SK-N-SH (cell line): ENCODE data around the gene GATAD2B. TPM values are rescaled to one million over a fixed set of nuclear protein-coding genes. Genes with fewer than 3 reads are reported as not detected.

Experiments
- CTCF ChIA-PET: fragments of 300-600, 350-600 bp; formaldehyde crosslinking; extraction: SDS; loops from one replicate; lab custom pipeline; 2021; lab: Yijun Ruan, JAX
- POLR2A ChIA-PET: fragments of 350-600 bp; sonication (Branson Sonifier 250); formaldehyde crosslinking; extraction: SDS; loops from one replicate; lab custom pipeline; 2020; ENCODE audit warnings: antibody characterized with exemption, inconsistent platforms; lab: Yijun Ruan, JAX
- DNase-seq: peaks from one replicate; pipeline ENCODE4 v3.0.0; 2012
- H2AFZ ChIP-seq: fragments of 200-600 bp; sonication (generic); 2 replicates; pipeline ENCODE4 v1.8.1; 2016; ENCODE audit warnings: antibody characterized with exemption, mild to moderate bottlenecking, low read depth
- H3F3A ChIP-seq: fragments of 200-600 bp; sonication (generic); replicated peaks from 2 replicates; pipeline ENCODE3; 2016; ENCODE audit warnings: antibody characterized with exemption, mild to moderate bottlenecking; ENCODE audit not compliant: insufficient read depth
- H3K27ac ChIP-seq, 2 experiments: fragments of 200-500 bp in 1 of 2; fragments of 200-600 bp in 1 of 2; sonication (Bioruptor generic) in 1 of 2; sonication (generic), shearing (Covaris generic) in 1 of 2; 2 replicates each; pipeline versions ENCODE4 v1.5.1 to v1.6.1; 2014 to 2016; ENCODE audit warnings: low read depth in 2 of 2, inconsistent platforms in 1 of 2, low read length in 1 of 2, mild to moderate bottlenecking in 1 of 2, mixed read lengths in 1 of 2
- H3K27me3 ChIP-seq: fragments of 200-600 bp; sonication (generic), shearing (Covaris generic); 2 replicates; pipeline ENCODE4 v1.6.1; 2016; ENCODE audit warnings: mixed run types; ENCODE audit not compliant: insufficient read depth
- H3K36me3 ChIP-seq, 2 experiments: fragments of 200-500 bp in 1 of 2; fragments of 200-600 bp in 1 of 2; sonication (Bioruptor generic) in 1 of 2; sonication (generic) in 1 of 2; replicated peaks in 1 of 2; 2 replicates each; pipeline versions ENCODE3 to v1.5.1; 2014 to 2016; ENCODE audit warnings: low read length in 1 of 2, mild to moderate bottlenecking in 1 of 2; ENCODE audit not compliant: insufficient read depth in 2 of 2, control insufficient read depth in 1 of 2
- H3K4me1 ChIP-seq, 2 experiments: fragments of 200-500 bp in 1 of 2; fragments of 200-600 bp in 1 of 2; sonication (Bioruptor generic) in 1 of 2; sonication (generic), shearing (Covaris generic) in 1 of 2; 2 replicates each; pipeline versions ENCODE4 v1.5.1 to v1.6.1; 2014 to 2016; ENCODE audit warnings: low read depth in 1 of 2, low read length in 1 of 2, mixed run types in 1 of 2; ENCODE audit not compliant: insufficient read depth in 2 of 2, control insufficient read depth in 1 of 2
- H3K4me2 ChIP-seq: fragments of 200-600 bp; sonication (generic), shearing (Covaris generic); 2 replicates; pipeline ENCODE4 v1.6.1; 2017; ENCODE audit warnings: mixed run types
- H3K4me3 ChIP-seq, 2 experiments: fragments of 200-500 bp in 1 of 2; fragments of 200-600 bp in 1 of 2; sonication (Bioruptor generic) in 1 of 2; sonication (generic), shearing (Covaris generic) in 1 of 2; 2 replicates each; pipeline versions ENCODE4 v1.5.1 to v1.8.1; 2014 to 2016; ENCODE audit warnings: low read depth in 2 of 2, inconsistent platforms in 1 of 2, low read length in 1 of 2, mild to moderate bottlenecking in 1 of 2, mixed read lengths in 1 of 2, moderate library complexity in 1 of 2
- H3K79me2 ChIP-seq: fragments of 200-600 bp; sonication (generic); 2 replicates; pipeline ENCODE4 v1.8.1; 2017; ENCODE audit warnings: mild to moderate bottlenecking; ENCODE audit not compliant: insufficient read depth
- H3K9ac ChIP-seq: fragments of 200-600 bp; sonication (generic); 2 replicates; pipeline ENCODE4 v1.6.1; 2017; ENCODE audit warnings: mixed run types
- H3K9me2 ChIP-seq: fragments of 200-600 bp; sonication (generic); 2 replicates; pipeline ENCODE4 v1.6.1; 2017; ENCODE audit warnings: mixed run types
- H3K9me3 ChIP-seq: fragments of 200-600 bp; sonication (generic); 2 replicates; pipeline ENCODE4 v1.6.1; 2017; ENCODE audit warnings: mixed run types, mild to moderate bottlenecking, moderate library complexity
- H4K20me1 ChIP-seq: fragments of 200-600 bp; sonication (generic); 2 replicates; pipeline ENCODE4 v1.6.1; 2017; ENCODE audit warnings: mild to moderate bottlenecking, mixed run types; ENCODE audit not compliant: insufficient read depth
- FOXJ3 ChIP-seq: sonication (generic); formaldehyde crosslinking; IDR thresholded peaks from 2 replicates; pipeline ENCODE4 v1.5.1; 2020; ENCODE audit warnings: mild to moderate bottlenecking, missing genetic modification reagents
- GABPA ChIP-seq: IDR thresholded peaks from 2 replicates; pipeline ENCODE4 v1.4.0; 2012; ENCODE audit warnings: low read depth, mild to moderate bottlenecking
- JUND ChIP-seq: IDR thresholded peaks from 2 replicates; pipeline ENCODE4 v1.4.0; 2012
- MEF2A ChIP-seq: IDR thresholded peaks from 2 replicates; pipeline ENCODE4 v1.4.0; 2012; ENCODE audit warnings: low read depth, borderline replicate concordance
- MXI1 ChIP-seq: IDR thresholded peaks from 2 replicates; pipeline ENCODE4 v1.6.1; 2012; ENCODE audit warnings: mild to moderate bottlenecking, low read depth, low read length, improper control_type of control experiment
- PBX3 ChIP-seq: IDR thresholded peaks from 2 replicates; pipeline ENCODE4; 2012
- RCOR1 ChIP-seq: fragments of 150-350 bp; IDR thresholded peaks from 2 replicates; pipeline ENCODE4 v1.6.1; 2017; ENCODE audit warnings: antibody characterized with exemption, low read length
- REST ChIP-seq: IDR thresholded peaks from 2 replicates; pipeline ENCODE4 v1.6.1; 2012; ENCODE audit warnings: mild to moderate bottlenecking, low read depth, low read length, moderate library complexity
- RFX5 ChIP-seq: IDR thresholded peaks from 2 replicates; pipeline ENCODE4 v1.6.1; 2012; ENCODE audit warnings: mild to moderate bottlenecking, improper control_type of control experiment, low read length
- RXRA ChIP-seq: IDR thresholded peaks from 2 replicates; pipeline ENCODE4 v1.4.0; 2012; ENCODE audit warnings: low read depth, mild to moderate bottlenecking, borderline replicate concordance
- SIN3A ChIP-seq: IDR thresholded peaks from 2 replicates; pipeline ENCODE4 v1.6.1; 2012; ENCODE audit warnings: low read depth, mild to moderate bottlenecking, low read length, moderate library complexity, borderline replicate concordance
- SMC3 ChIP-seq: IDR thresholded peaks from 2 replicates; pipeline ENCODE4 v1.6.1; 2012; ENCODE audit warnings: low read depth, low read length, improper control_type of control experiment
- TCF12 ChIP-seq: IDR thresholded peaks from 2 replicates; pipeline ENCODE4 v1.4.0; 2012
- TEAD4 ChIP-seq: IDR thresholded peaks from 2 replicates; pipeline ENCODE4 v1.4.0; 2012; ENCODE audit warnings: mild to moderate bottlenecking, borderline replicate concordance; ENCODE audit not compliant: insufficient read depth
- WGBS: methylation state at CpG from one replicate; pipeline ENCODE4 v1.1.6; 2017; ENCODE audit warnings: low lambda C conversion rate; 5-methylcytosine and 5-hydroxymethylcytosine counted together
- polyA plus RNA-seq, 3 experiments: library from polyadenylated mRNA; depleted of rRNA; stranded (reverse); fragments of >200 nt; gene quantifications; 2 replicates each; pipeline ENCODE4 v1.2.3, GENCODE V29; 2012
- TF ChIP-seq, protein P1 (sequence below): IDR thresholded peaks from 2 replicates; pipeline ENCODE4 v1.4.0; 2012; ENCODE audit warnings: low read depth
- TF ChIP-seq, protein P2 (sequence below): IDR thresholded peaks from 2 replicates; pipeline ENCODE4 v1.4.0; 2012; ENCODE audit warnings: low read depth, borderline replicate concordance
- TF ChIP-seq, protein P3 (sequence below): fragments of 200-600 bp; sonication (generic); IDR thresholded peaks from 2 replicates; pipeline ENCODE4 v1.6.1; 2017; ENCODE audit warnings: antibody characterized with exemption, mild to moderate bottlenecking, moderate library complexity

GATAD2B gene
- polyA plus RNA-seq, 1 of the 3 experiments (the other 2 are of a cell fraction): 2.8 TPM

DNA sequence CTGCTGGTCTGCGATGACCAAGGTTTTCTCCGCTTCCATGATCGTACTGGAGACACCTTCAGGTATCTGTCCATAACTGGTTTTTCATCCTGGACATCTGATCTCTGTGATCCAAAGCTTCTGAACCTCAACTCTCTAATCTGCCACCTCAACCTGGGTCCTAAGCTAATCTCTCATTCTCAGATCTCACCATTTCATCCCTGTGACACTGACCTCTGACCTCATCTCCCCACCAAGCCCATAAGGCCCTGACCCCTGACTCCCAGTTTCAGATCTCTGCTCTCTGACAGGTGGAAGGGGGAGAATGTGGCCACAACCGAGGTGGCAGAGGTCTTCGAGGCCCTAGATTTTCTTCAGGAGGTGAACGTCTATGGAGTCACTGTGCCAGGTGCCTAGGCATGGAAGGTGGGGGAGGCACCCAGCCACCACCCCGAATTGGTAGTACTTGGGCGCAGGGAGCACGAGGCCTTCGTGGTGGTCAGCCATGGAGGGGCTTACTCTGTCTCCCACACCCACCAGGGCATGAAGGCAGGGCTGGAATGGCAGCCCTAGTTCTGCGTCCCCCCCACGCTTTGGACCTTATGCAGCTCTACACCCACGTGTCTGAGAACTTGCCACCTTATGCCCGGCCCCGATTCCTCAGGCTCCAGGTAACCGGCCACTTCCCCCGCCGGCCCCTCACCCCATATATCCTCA, 143.8 kb downstream of the GATAD2B start:
- no peak for DNase-seq

More for the DNA sequence above, 143.8 kb downstream of the GATAD2B start:
- 86% methylated on average over 18 of the region's 18 CpGs for WGBS
- TF ChIP-seq TEAD4 (no peak), SMC3 (no peak), REST (no peak), FOXJ3 (CRISPR knock-in tag) (no peak), TCF12 (no peak), GABPA (no peak), SIN3A (no peak), MXI1 (no peak), RCOR1 (no peak), MEF2A (no peak), JUND (no peak), RXRA (no peak), PBX3 (no peak), RFX5 (no peak)
- TF ChIP-seq, protein P1, sequence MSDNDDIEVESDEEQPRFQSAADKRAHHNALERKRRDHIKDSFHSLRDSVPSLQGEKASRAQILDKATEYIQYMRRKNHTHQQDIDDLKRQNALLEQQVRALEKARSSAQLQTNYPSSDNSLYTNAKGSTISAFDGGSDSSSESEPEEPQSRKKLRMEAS: no peak
- TF ChIP-seq, protein P2, sequence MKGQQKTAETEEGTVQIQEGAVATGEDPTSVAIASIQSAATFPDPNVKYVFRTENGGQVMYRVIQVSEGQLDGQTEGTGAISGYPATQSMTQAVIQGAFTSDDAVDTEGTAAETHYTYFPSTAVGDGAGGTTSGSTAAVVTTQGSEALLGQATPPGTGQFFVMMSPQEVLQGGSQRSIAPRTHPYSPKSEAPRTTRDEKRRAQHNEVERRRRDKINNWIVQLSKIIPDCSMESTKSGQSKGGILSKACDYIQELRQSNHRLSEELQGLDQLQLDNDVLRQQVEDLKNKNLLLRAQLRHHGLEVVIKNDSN: no peak
- TF ChIP-seq, protein P3, sequence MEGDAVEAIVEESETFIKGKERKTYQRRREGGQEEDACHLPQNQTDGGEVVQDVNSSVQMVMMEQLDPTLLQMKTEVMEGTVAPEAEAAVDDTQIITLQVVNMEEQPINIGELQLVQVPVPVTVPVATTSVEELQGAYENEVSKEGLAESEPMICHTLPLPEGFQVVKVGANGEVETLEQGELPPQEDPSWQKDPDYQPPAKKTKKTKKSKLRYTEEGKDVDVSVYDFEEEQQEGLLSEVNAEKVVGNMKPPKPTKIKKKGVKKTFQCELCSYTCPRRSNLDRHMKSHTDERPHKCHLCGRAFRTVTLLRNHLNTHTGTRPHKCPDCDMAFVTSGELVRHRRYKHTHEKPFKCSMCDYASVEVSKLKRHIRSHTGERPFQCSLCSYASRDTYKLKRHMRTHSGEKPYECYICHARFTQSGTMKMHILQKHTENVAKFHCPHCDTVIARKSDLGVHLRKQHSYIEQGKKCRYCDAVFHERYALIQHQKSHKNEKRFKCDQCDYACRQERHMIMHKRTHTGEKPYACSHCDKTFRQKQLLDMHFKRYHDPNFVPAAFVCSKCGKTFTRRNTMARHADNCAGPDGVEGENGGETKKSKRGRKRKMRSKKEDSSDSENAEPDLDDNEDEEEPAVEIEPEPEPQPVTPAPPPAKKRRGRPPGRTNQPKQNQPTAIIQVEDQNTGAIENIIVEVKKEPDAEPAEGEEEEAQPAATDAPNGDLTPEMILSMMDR: no peak
- H3K4me2 ChIP-seq: no peak overlapping the region
- peaks cover 0 to 1% of the 10 kb centered on the region in 2 experiments for H3K36me3 ChIP-seq
- H4K20me1 ChIP-seq: no peaks in the 10 kb centered on the region
- peaks cover 5% of the 10 kb centered on the region for H3F3A ChIP-seq
- H3K4me3 ChIP-seq: no peak overlapping the region
- peaks cover 4 to 17% of the 10 kb centered on the region in 2 experiments; a peak in 2 of 4 replicates for H3K4me1 ChIP-seq
- no peaks in the 10 kb centered on the region for H3K9me2 ChIP-seq
- H3K9me3 ChIP-seq: no peaks in the 10 kb centered on the region
- H2AFZ ChIP-seq: no peak overlapping the region
- ChIA-PET CTCF (interaction anchor here (1.1 to 1.3 kb wide), 3 partner anchors 19 to 208 kb away, joined by 3 read pairs; partner anchors contain the start of gene RAB13), POLR2A (no interaction called here)
- H3K79me2 ChIP-seq: no peaks in the 10 kb centered on the region
- H3K27ac ChIP-seq: no peak overlapping the region
- no peak overlapping the region for H3K9ac ChIP-seq
- no peaks in the 10 kb centered on the region for H3K27me3 ChIP-seq
